Mononuclear cell (primary cell): ENCODE measurements around the gene KIF2A. TPM values are rescaled to one million over a fixed set of nuclear protein-coding genes. Genes with fewer than 3 reads are reported as not detected.

ENCODE experiments used
- H3K27me3 ChIP-seq: 2 replicates; pipeline ENCODE4 v1.6.0; 2011; ENCODE audit warnings: low read length, control low read depth; ENCODE audit not compliant: insufficient read depth
- H3K4me1 ChIP-seq: 2 replicates; pipeline ENCODE4 v1.5.1; 2011; ENCODE audit warnings: mild to moderate bottlenecking, low read length, control low read depth; ENCODE audit not compliant: insufficient read depth
- H3K4me3 ChIP-seq: 2 replicates; pipeline ENCODE4 v1.5.1; 2011; ENCODE audit warnings: mild to moderate bottlenecking, low read length, moderate library complexity
- H3K9me3 ChIP-seq: 2 replicates; pipeline ENCODE4 v1.5.1; 2011; ENCODE audit warnings: low read depth, mild to moderate bottlenecking, control low read depth, low read length
- total RNA-seq: library from RNA; depleted of rRNA; stranded (reverse); fragments of >200 nt; gene quantifications from one replicate; pipeline ENCODE4 v1.2.3, GENCODE V29; 2012

KIF2A gene
- total RNA-seq, 1 donor: 208 TPM

GRCh38 chr5:62330302-62330701 is 24.3 kb downstream of the KIF2A start:
- H3K27me3 ChIP-seq: no peaks in the 10 kb centered on the region
- H3K4me1 ChIP-seq: peaks cover 29% of the 10 kb centered on the region
- no peak overlapping the region for H3K4me3 ChIP-seq
- no peaks in the 10 kb centered on the region for H3K9me3 ChIP-seq

- Histone ChIP-seq H3K9me3 (no peaks in the 10 kb centered on the region), H3K27me3 (no peaks in the 10 kb centered on the region), H3K4me3 (no peak overlapping the region), H3K4me1 (peaks cover 19% of the 10 kb centered on the region)
These were observed 25.9 kb downstream of the KIF2A start for GRCh38 chr5:62331921-62332320.

- no peaks in the 10 kb centered on the region for H3K27me3 ChIP-seq
- H3K9me3 ChIP-seq: no peaks in the 10 kb centered on the region
- no peak overlapping the region for H3K4me3 ChIP-seq
- H3K4me1 ChIP-seq: peaks cover 19% of the 10 kb centered on the region
These were observed 27.3 kb downstream of the KIF2A start for GRCh38 chr5:62333250-62333794.

- Histone ChIP-seq H3K27me3 (no peaks in the 10 kb centered on the region), H3K4me3 (no peak overlapping the region), H3K4me1 (peaks cover 19% of the 10 kb centered on the region), H3K9me3 (no peaks in the 10 kb centered on the region)
These were observed 28.1 kb downstream of the KIF2A start for GRCh38 chr5:62334082-62334481.

GRCh38 chr5:62340392-62340791 is 34.4 kb downstream of the KIF2A start:
- Histone ChIP-seq H3K4me3 (no peak overlapping the region), H3K27me3 (no peaks in the 10 kb centered on the region), H3K4me1 (peaks cover 16% of the 10 kb centered on the region), H3K9me3 (no peaks in the 10 kb centered on the region)

DNA sequence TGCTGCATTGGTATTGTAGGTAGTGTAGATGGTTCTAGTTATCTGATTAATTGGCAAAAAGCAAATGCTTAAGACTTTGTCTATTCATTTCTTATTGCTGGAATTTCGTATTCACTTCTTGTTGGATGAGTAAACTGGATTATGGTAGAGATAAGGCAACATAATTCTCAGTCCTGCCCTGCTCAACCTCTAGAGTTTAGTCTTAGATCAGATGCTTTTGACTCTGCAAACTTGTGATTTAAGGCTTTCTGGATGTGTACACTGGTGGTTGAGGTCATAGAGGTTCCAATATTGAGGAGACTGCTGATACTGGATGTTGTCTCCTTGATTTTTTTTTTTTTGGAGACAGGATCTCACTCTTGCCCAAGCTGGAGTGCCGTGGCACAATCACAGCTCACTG is 35.0 kb downstream of the KIF2A start:
- H3K9me3 ChIP-seq: no peaks in the 10 kb centered on the region

GRCh38 chr5:62341783-62342475 is 35.9 kb downstream of the KIF2A start:
- H3K4me1 ChIP-seq: peaks cover 16% of the 10 kb centered on the region
- no peak overlapping the region for H3K4me3 ChIP-seq
- H3K27me3 ChIP-seq: no peaks in the 10 kb centered on the region
- no peaks in the 10 kb centered on the region for H3K9me3 ChIP-seq

More for the DNA sequence above, 35.0 kb downstream of the KIF2A start:
- H3K4me1 ChIP-seq: peaks cover 16% of the 10 kb centered on the region
- no peaks in the 10 kb centered on the region for H3K27me3 ChIP-seq
- no peak overlapping the region for H3K4me3 ChIP-seq

DNA sequence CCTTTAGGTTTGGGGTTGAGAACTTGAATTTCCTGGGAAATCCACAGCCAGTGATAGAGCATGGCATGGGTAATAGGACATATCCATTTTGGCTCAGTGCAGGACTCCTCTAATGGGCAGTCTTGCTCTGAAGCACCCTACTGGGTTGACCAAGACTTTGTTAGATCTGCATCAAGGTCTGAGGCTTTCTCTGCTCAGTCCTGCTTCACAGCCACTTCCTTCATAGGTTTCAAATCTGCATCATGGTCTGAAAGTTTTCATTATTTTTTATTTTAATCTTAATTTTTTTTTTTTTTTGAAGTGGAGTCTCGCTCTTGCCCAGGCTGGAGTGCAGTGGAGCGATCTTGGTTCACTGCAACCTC is 36.5 kb downstream of the KIF2A start:
- Histone ChIP-seq H3K27me3 (no peaks in the 10 kb centered on the region), H3K9me3 (no peaks in the 10 kb centered on the region), H3K4me1 (peaks cover 16% of the 10 kb centered on the region), H3K4me3 (no peak overlapping the region)

DNA sequence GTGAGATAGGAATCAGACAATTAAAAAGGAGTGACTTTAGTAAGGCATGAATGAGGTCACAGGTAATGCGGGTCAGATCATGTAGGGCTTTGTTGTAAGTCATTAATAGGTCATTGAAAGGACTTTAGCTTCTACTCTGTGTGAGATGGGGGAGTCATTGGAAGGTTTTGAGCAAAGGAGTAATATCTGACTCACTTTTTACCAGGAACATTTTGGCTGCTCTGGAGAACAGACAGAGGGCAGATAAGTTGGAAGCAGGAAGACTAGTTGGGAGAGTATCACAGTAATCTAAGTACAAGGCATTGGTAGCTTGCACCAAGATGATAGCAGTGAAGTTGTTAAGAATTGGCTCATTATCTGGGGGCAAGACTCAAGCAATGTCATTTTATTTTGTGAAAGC is 37.4 kb downstream of the KIF2A start:
- Histone ChIP-seq H3K4me1 (peaks cover 16% of the 10 kb centered on the region), H3K9me3 (no peaks in the 10 kb centered on the region), H3K4me3 (no peak overlapping the region), H3K27me3 (no peaks in the 10 kb centered on the region)

- Histone ChIP-seq H3K4me1 (peaks cover 8% of the 10 kb centered on the region), H3K27me3 (no peaks in the 10 kb centered on the region), H3K4me3 (no peak overlapping the region), H3K9me3 (no peaks in the 10 kb centered on the region)
These were observed 40.7 kb downstream of the KIF2A start for GRCh38 chr5:62346748-62347147.

- Histone ChIP-seq H3K27me3 (no peaks in the 10 kb centered on the region), H3K4me1 (no peaks in the 10 kb centered on the region), H3K4me3 (no peak overlapping the region), H3K9me3 (no peaks in the 10 kb centered on the region)
These were observed 41.9 kb downstream of the KIF2A start for GRCh38 chr5:62347928-62348327.

GRCh38 chr5:62348723-62349481 is 42.9 kb downstream of the KIF2A start:
- Histone ChIP-seq H3K9me3 (no peaks in the 10 kb centered on the region), H3K4me3 (no peak overlapping the region), H3K27me3 (no peaks in the 10 kb centered on the region), H3K4me1 (no peaks in the 10 kb centered on the region)

- H3K4me1 ChIP-seq: no peaks in the 10 kb centered on the region
- H3K4me3 ChIP-seq: no peak overlapping the region
These were observed 48.2 kb downstream of the KIF2A start for GRCh38 chr5:62354028-62354874.

DNA sequence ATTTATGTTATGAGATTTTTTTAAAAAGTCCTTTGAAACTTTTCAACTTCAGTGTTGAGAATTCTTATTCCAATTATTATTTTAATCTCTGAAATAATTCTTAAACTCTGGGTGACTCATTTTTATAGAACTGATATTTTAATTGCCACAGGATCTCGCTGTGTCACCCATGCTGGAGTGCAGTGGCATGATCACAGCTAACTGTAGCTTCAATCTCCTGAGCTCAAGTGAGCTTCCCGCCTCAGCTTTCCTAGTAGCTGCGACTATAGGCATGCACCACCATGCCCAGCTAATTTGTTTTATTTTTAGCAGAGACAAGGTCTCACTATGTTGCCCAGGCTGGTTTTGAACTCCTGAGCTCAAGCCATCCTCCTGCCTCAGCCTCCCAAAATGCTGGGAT is 56.7 kb downstream of the KIF2A start:
- Histone ChIP-seq H3K4me3 (no peak overlapping the region), H3K9me3 (no peaks in the 10 kb centered on the region), H3K27me3 (no peaks in the 10 kb centered on the region), H3K4me1 (no peaks in the 10 kb centered on the region)

More at GRCh38 chr5:62354028-62354874, 48.2 kb downstream of the KIF2A start:
- no peaks in the 10 kb centered on the region for H3K9me3 ChIP-seq
- H3K27me3 ChIP-seq: no peaks in the 10 kb centered on the region

DNA sequence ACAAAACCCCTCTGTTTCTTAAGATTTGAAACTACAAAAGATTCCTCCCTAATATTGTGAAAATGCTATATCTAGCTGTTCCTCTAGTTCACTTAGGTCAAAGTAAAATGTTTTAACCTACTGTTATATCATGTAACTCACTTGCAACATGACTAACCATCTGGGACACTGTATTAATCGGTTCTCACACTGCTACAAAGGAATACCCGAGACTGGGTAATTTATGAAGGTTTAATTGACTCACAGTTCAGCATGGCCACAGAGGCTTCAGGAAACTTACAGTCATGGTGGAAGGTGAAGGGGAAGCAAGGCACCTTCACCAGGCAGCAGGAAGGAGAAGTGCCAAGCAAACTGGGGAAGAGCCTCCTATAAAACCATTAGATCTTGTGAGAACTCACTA is 63.0 kb downstream of the KIF2A start:
- no peak overlapping the region for H3K4me3 ChIP-seq
- H3K9me3 ChIP-seq: no peaks in the 10 kb centered on the region
- H3K4me1 ChIP-seq: no peaks in the 10 kb centered on the region
- H3K27me3 ChIP-seq: no peaks in the 10 kb centered on the region
